Renal cortex interstitium (tissue), 11 donors: ENCODE data around the gene NUMB. TPM values are rescaled to one million over a fixed set of nuclear protein-coding genes. Genes with fewer than 3 reads are reported as not detected.
"Not testable (repeated sequence)": the region's sequence is repeated elsewhere in the genome, so short reads cannot be mapped to it uniquely, and the experiment has no call there.

Experiments
- DNase-seq, 11 donors: peaks; one replicate each; pipeline ENCODE4 v3.0.0-alpha.2; 2013; ENCODE audit warnings: low read depth in 9 of 11, low spot score in 4 of 11; ENCODE audit errors: extremely low read depth in 1 of 11
- polyA plus RNA-seq, 3 donors: library from polyadenylated mRNA; unstranded; fragments of 120-200 nt; gene quantifications; one replicate each; pipeline ENCODE4 v1.2.1, GENCODE V29; 2013; ENCODE audit not compliant: insufficient read length in 3 of 3

Gene NUMB
- polyA plus RNA-seq, 3 donors, result 78.3 to 112 (median 87.8) TPM

- DNase-seq, result no peak
These were observed 19.4 kb downstream of the NUMB start for GRCh38 chr14:73438993-73439392.

DNA sequence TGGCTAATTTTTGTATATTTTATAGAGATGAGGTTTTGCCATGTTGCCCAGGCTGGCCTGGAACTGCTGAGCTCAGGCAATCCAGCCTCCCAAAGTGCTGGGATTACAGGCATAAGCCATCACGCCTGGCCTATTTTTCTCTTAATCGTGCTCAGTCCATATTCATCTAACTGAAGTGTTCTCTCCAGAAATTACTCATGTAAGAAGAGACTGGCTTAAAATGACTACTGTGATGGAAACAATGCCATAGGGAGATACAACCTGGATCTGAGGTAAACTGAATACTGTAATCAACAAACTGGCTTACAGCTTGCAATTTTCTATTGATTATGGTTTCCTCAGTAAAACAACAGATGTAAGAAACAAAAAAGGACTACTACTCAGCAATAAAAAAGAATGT is 21.1 kb downstream of the NUMB start:
- DNase-seq, result no peak

DNA sequence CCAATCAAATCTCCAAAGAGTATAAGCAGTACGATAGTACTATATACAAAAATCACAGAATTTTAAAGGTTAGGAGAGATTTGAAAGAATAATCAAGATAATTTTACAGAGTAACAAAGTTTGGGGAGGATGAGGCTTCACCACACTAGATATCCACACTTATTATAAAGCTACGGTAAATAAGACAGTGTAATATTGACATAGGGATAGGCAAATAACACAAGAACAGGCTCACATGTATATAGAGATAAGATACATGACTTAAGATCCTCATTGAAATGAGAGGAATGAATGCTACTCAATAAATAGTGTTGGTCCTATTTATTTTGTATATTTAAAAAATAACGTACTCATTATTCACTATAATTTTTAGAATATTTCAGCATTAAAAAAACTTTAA is 26.2 kb downstream of the NUMB start:
- no peak for DNase-seq

DNA sequence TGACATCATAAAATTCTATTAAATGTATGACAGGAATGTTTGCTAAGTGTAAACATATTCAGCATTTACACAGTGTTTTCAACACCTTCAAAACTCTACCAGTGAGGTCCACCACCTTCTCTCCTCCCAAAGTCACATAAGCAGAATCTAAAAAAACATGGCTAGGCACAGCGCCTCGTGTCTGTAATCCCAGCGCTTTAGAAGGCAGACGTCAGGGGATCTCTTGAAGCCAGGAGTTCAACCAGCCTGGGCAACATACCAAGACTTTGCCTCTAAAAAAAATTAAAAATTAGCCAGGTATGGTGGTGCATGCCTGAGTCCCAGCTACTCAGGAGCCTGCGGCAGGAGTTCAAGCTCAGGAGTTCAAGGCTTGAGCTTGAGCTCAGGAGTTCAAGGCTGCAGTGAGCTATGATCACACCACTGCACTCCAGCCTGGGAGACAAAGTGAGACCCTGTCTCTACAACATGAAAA is 30.0 kb downstream of the NUMB start:
- DNase-seq, result peak in 1 of 11 donors; percentile 31

- DNase-seq, result no peak
These were observed 30.7 kb downstream of the NUMB start for GRCh38 chr14:73427516-73428264.

- DNase-seq, result no peak
These were observed 31.5 kb downstream of the NUMB start for GRCh38 chr14:73426877-73427276.

- no peak for DNase-seq
These were observed 33.9 kb downstream of the NUMB start for GRCh38 chr14:73424453-73424852.

DNA sequence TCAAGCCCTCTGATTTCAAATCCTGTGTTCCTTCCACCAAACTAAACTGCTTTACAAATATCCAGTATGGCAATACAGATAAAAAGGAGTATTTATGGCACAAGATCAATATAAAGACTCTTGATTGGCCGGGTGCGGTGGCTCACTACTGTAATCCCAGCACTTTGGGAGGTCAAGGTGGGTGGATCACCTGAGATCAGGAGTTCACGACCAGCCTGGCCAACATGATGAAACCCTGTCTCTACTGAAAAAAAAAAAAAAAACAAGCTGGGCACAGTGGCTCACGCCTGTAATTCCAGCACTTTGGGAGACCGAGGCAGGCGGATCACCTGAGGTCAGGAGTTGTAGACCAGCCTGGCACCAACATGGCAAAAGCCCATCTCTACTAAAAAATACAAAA is 35.3 kb downstream of the NUMB start:
- DNase-seq, result not testable (repeated sequence)

- no peak for DNase-seq
These were observed 35.8 kb downstream of the NUMB start for GRCh38 chr14:73422515-73422914.

GRCh38 chr14:73418227-73418626 is 40.1 kb downstream of the NUMB start:
- no peak for DNase-seq

GRCh38 chr14:73406248-73406647 is 52.1 kb downstream of the NUMB start:
- DNase-seq, result not testable (repeated sequence)

GRCh38 chr14:73403181-73403752 is 55.1 kb downstream of the NUMB start:
- DNase-seq, result no peak

- DNase-seq, result no peak
These were observed 55.8 kb downstream of the NUMB start for GRCh38 chr14:73402579-73402978.

DNA sequence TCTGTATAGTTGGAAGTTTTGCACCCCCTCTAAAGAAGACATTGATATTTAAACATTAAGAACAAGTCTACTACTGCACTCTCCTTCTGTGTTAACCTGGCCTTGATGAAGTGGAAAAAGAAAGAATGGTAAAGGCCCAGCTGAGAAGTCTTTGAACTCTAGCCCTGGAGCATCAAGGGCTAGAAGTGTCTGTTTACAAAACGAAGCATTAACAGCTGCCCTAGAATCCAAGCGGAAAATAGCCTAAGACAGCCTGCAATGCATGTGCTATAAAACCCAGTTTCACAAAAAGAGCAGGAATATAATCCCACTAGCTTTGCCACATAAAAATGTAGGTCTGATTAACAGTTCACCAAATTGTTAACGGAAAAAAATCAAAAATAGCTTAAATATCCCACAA is 60.5 kb downstream of the NUMB start:
- no peak for DNase-seq

DNA sequence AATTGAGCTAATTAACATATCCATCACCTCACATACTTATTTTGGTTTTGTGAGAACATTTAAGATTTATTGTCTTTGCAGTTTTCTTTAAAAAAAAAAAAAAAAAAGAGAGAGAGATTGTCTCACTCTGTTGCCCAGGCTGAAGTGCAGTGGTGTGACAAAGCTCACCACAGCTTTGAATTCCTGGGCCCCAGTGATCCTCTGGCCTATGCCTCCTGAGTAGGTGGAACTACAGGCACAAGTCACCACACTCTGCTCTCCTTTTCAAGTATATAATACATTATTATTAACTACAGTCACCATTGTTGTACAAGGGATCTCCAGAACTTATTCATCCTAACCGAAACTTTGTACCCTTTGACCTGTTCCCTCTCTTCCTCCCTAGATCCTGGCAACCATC is 64.0 kb downstream of the NUMB start:
- no peak for DNase-seq

DNA sequence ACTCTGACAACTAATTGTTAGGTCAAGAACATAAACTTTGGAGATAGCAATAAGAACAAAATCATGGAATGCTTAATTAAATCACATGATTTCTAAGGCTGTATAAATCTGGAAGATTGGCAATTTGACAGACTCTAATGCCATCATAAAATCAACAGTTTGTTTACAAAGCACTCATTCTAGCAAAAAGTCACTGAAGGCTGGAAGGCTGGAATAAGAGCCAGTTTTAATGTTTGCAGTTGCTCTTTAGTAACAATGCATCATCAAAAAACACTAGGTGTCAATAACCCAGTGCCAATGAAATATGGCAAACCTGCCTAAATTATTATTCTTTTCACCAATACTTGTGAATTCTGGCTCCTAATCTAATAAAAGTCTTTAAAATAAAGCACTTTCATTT is 65.0 kb downstream of the NUMB start:
- DNase-seq, result no peak

GRCh38 chr14:73392329-73393257 is 65.8 kb downstream of the NUMB start:
- no peak for DNase-seq

GRCh38 chr14:73387860-73388259 is 70.5 kb downstream of the NUMB start:
- not testable (repeated sequence) for DNase-seq

- no peak for DNase-seq
These were observed 72.0 kb downstream of the NUMB start for GRCh38 chr14:73386342-73386741.

DNA sequence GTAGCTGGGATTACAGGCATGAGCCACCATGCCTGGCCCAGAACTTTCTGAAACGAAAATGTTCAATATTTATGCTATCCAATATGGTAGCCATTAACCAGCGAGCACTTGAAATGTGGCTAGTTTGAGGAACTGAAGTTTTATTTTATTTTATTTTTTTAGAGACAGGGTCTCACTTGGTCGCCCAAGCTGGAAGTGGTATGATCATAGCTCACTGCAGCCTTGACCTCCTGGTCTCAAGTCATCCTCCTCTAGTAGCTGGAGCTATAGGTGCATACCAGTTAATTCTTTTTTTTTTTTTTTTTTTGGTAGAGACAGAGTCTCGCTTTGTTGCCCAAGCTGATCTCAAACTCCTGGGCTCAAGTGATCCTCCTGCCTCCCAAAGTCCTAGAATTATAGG is 73.3 kb downstream of the NUMB start:
- DNase-seq, result not testable (repeated sequence)
